NCI-H2171 treated with DMSO at 0.1 percent for 48 hours (cell line): ENCODE data around the gene P4HA2.
A peak's percentile ranks its signal among the peaks of the same experiment; 100 is the strongest.
"Not testable (repeated sequence)": the region's sequence is repeated elsewhere in the genome, so short reads cannot be mapped to it uniquely, and the experiment has no call there.

Experiments
- DNase-seq: peaks from one replicate; lab custom pipeline; 2025; lab: John Stamatoyannopoulos, UW

Gene P4HA2

GRCh38 chr5:132199116-132199680 lies 28.5 kb downstream of the P4HA2 start:
- no peak for DNase-seq

GRCh38 chr5:132198571-132198970 lies 29.1 kb downstream of the P4HA2 start:
- no peak for DNase-seq

- DNase-seq, result no peak
Measured at GRCh38 chr5:132195727-132196126, 31.9 kb downstream of the P4HA2 start.

DNA sequence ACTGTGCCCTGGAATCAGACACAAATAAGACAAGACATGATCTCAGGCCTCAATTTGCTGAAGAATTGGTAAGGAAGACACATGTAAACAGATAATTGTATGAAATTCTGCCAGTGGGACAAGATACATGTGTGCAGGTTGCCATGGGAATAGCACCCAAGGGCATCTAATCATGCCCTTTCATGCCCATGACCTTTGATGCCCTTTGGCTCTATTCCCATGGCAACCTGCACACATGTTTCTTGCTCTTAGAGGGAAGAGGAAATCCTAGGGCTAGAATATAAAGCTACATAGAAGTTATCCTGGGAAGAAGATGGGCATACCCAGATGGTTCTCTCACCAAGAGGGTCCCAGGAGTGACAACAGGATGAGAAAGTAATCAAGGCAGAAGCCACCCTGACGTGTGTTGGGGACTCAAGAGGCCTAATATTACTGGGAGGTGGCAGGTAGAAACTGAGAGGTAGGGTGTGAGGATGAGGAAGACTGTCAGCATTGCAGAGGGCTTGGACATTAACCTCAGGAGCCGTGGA lies 34.4 kb downstream of the P4HA2 start:
- peak; percentile 2 for DNase-seq

GRCh38 chr5:132190161-132190817 lies 37.4 kb downstream of the P4HA2 start:
- peak; percentile 85 for DNase-seq

- no peak for DNase-seq
Measured at GRCh38 chr5:132184588-132184987, 43.1 kb downstream of the P4HA2 start.

DNA sequence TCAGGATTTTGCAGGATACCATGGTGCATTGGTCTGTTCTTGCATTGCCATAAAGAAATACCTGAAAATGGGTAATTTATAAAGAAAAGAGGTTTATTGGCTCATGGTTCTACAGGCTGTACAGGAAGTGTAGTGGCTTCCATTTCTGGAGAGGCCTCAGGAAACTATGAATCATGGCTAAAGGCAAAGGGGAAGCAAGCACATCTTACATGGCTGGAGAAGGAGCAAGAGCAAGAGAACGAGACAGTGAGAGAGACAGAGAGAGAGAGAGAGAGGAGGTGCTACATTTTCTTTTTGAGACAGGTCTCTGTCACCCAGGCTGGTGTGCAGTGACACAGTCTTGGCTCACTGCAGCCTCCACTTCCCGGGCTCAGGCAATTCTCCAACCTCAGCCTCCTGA lies 43.9 kb downstream of the P4HA2 start:
- no peak for DNase-seq

DNA sequence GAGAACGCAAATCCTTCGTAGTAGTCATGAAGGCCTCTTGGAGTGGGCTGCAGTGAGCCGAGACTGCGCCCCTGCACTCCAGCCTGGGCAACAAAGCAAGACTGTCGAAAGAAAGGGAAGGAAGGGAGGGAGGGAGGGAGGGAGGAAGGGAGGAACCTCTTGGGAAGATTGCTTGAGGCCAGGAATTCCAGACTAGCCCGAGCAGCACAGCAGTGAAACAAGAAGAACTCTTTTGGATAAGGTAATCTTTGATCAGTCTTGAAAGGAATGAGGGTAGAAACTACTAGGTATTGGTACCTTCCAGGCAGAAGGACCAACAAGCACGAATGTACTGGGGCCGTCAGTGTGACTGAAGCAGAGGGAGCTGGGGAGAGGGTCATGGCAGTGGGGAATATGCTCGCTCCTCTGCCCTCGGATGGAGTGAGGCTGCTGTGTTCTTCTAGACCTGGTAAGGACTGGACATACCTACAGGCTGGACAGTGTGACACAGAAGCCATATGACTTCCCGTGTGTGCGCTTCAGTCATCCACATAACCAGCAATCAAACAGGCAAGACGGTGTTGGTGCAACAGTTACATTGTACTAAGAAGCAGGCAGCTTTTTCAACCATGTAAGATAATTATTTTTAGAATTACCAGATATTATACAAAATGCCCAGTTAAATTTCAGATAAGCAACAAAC lies 45.2 kb downstream of the P4HA2 start:
- no peak for DNase-seq

DNA sequence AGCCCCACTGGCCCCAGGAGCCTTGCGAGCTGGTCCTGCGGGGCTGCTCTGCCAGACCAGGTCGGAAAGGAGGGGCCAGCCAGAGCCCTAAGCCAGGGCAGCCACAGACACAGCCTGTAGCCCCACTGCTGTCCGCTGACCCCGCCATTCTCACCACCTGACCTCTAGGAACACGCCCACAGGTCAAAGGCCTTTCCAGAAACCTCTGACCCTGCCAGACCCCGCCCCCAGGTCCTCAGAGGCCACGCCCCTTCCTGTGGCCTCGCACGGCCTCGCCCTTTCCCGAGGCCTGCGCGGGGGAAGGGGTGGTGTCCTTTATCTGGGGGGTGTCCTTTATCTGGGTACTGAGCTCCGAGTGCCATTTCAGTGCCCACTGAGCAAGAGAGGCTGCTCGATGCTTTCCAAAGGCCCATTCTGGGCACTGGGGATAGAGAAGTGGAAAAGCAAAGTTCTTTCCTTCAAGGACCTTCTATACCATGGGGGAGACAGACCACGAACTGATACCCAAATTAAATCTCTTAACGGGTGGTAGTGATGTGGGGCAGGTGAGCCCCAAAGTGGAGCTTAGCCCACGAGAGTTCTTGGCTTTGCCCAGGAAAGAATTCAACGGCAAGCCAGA lies 46.5 kb downstream of the P4HA2 start:
- DNase-seq, result no peak

GRCh38 chr5:132180134-132180745 lies 47.4 kb downstream of the P4HA2 start:
- no peak for DNase-seq

DNA sequence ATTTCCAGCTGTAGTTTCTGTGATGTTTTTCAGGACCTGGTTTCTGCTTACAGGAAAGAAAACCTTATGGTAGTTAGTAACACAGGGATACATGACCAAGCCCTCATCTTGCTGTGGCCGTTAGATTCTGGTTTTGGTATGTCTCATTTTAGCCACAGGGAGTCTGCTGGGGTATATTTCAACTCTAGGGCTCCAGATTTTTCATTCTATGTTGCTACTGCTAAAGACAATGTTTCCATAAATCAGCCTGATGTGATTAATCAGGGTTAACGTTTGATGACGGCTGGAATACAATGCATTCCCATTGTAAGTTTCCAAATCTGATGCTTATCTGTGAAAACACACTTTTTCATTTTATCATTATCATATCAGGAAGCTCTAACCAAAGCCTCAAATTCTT lies 48.2 kb downstream of the P4HA2 start:
- no peak for DNase-seq

DNA sequence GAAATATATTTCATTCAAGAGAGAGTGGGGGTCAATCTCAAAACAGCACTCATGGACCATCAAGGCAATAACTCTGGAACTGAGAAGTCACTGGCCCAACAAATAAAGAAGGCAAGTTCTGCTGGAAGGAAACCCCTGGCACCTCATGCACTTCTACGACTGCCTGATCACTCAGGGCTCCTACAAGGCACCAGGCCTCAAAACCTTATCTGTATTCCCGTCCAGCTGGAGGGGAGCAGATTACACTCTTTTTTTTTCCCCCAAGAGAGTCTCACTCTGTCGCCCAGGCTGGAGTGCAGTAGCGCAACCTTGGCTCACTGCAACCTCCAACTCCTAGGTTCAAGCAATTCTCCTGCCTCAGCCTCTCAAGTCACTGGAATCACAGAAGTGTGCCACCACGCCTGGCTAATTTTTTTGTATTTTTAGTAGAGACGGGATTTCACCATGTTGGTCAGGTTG lies 49.9 kb downstream of the P4HA2 start:
- no peak for DNase-seq

- DNase-seq, result no peak
Measured at GRCh38 chr5:132176987-132177386, 50.7 kb downstream of the P4HA2 start.

GRCh38 chr5:132176521-132176945 lies 51.1 kb downstream of the P4HA2 start:
- no peak for DNase-seq

DNA sequence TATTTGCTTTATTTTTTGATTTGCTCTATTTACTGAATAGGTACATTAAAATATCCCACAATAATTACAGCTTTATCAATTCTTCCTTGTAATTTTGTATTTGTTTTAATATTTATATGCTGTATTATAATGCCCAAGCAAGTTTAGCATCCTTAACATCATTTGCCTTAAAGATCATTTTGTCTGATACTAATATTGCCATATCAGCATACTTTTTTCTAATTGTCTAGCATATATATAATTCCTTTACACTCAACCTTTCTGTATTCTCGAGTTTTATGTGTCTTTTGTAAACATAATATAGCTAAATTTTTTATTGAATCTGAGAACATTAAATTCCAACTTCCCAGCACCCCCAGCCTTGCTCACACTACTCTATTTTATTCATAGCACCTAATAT lies 64.7 kb downstream of the P4HA2 start:
- DNase-seq, result no peak

GRCh38 chr5:132161574-132162326 lies 65.9 kb downstream of the P4HA2 start:
- not testable (repeated sequence) for DNase-seq

DNA sequence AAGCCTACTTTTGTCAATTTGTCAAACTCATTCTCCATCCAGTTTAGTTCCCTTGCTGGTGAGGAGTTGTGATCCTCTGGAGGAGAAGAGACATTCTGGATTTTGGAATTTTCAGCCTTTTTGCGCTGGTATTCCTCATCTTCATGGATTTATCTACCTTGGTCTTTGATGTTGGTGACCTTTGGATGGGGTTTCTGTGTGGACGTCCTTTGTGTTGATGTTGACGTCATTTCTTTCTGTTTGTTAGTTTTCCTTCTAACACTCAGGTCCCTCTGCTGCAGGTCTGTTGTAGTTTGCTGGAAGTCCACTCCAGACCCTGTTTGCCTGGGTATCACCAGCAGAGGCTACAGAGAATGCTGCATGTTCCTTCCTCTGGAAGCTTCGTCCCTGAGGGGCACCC lies 71.2 kb downstream of the P4HA2 start:
- no peak for DNase-seq

- no peak for DNase-seq
Measured at GRCh38 chr5:132150565-132150964, 77.1 kb downstream of the P4HA2 start.

DNA sequence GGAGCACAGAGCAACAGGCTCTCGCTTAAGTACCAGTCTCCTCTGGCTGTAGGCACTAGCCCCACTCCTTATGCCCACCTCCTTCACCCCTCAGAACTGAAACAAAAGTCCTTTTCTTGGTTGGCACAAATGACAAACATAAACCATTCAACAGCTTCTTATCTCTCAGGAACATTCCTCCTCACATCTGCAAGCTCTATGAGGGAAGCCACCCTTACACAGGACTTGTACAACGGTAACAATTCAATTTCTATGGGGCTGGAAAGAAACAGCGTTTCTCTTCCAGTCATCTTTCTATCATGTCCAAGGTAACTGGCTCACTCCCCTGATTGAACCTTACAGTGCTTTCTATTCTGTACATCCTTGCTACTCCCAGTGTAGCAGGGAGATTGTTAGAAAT lies 80.0 kb downstream of the P4HA2 start:
- DNase-seq, result no peak

GRCh38 chr5:132145326-132145725 lies 82.3 kb downstream of the P4HA2 start:
- DNase-seq, result not testable (repeated sequence)

DNA sequence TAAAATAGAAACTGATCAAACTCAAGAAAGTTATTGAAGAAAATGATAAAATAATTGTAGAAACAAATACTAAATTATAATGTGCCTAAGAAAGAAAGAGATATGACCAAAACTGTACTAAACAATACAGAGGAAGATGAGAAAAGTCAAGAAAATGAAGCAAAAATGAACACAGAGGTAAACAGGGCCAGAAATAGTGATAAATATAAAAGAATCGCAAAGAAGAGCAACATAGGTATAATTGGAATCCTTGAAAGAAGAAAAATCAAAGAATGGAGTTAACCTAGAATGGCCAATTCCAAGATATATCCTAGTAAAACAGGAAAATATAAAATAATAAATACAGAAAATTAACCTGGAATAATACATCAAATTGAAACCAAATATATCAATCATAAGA lies 84.5 kb downstream of the P4HA2 start:
- no peak for DNase-seq

DNA sequence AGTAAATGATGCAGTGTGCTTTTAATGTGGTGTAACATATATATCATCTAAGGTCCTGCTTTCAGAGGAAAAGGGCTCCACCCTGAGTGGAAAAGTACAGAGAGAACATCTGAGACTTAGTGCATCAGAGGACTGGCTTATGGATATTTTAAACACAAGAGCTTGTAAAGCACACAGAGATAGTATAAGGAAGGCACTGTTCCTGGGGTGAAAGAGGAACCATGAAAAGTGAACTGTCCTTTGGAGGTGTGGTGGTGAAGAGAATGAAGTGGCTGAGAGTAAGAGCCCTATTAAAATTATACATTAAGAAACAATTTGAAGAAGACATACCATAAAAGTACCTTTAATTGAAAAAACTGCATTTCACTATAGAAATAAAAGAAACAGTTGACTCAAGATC lies 85.2 kb downstream of the P4HA2 start:
- DNase-seq, result no peak
